ENCODE results near the gene SF3B4. TPM values are rescaled to one million over a fixed set of nuclear protein-coding genes. Genes with fewer than 3 reads are reported as not detected.
A peak's percentile ranks its signal among the peaks of the same experiment; 100 is the strongest.

The SF3B4 gene
- total and polyA plus RNA-seq, 12 donors = 12.6 to 31.9 (median 24.3) TPM

DNA sequence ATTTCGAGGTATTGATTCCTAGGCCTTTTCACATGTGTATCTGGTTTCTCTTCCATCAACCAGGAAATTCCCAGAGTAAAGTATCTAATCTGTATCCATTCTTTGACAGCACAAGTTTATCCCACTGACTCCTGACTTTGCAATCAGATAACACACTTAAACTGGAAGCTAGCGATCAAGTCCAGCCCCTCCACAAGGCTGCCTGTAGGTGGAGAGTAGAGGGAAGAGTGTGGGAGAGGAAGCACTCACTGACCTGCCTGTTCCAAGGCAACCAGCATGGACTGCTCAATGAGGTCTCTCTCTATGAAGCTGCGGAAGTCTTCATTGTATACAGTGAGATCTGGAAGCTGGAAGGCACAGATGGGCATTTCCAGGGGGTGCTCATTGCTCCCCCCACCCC, 39.4 kb upstream of the SF3B4 start:
- peaks cover 0 to 24% (median 7%) of the 10 kb centered on the region in 9 donors for H3K4me1 ChIP-seq
- intact Hi-C loops (cut with DNase I) = loop anchor here in 2 of 10 donors (5.0 to 10.0 kb wide), 2 partner anchors 198 to 215 kb away; no protein-coding TSS in a partner anchor
- no peak overlapping the region for H3K4me3 ChIP-seq
- no peaks in the 10 kb centered on the region for H3K9me3 ChIP-seq
- ATAC-seq (no peak), DNase-seq (no peak)
- TF ChIP-seq, protein P1, sequence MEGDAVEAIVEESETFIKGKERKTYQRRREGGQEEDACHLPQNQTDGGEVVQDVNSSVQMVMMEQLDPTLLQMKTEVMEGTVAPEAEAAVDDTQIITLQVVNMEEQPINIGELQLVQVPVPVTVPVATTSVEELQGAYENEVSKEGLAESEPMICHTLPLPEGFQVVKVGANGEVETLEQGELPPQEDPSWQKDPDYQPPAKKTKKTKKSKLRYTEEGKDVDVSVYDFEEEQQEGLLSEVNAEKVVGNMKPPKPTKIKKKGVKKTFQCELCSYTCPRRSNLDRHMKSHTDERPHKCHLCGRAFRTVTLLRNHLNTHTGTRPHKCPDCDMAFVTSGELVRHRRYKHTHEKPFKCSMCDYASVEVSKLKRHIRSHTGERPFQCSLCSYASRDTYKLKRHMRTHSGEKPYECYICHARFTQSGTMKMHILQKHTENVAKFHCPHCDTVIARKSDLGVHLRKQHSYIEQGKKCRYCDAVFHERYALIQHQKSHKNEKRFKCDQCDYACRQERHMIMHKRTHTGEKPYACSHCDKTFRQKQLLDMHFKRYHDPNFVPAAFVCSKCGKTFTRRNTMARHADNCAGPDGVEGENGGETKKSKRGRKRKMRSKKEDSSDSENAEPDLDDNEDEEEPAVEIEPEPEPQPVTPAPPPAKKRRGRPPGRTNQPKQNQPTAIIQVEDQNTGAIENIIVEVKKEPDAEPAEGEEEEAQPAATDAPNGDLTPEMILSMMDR (IDR thresholded peaks at IDR 0.05) = no peak
- peaks cover 0 to 94% (median 37%) of the 10 kb centered on the region in 9 donors for H3K36me3 ChIP-seq
- 80 to 88% methylated on average over 3 of the region's 3 CpGs for WGBS, 2 donors
- no peak overlapping the region for H3K27ac ChIP-seq
- peaks cover 0 to 27% (median 0%) of the 10 kb centered on the region in 7 donors for H3K27me3 ChIP-seq

- Histone ChIP-seq H3K36me3 (peaks cover 0 to 89% (median 31%) of the 10 kb centered on the region in 9 donors), H3K27ac (no peak overlapping the region), H3K4me1 (peaks cover 0 to 26% (median 11%) of the 10 kb centered on the region in 9 donors), H3K9me3 (no peaks in the 10 kb centered on the region), H3K4me3 (no peak overlapping the region), H3K27me3 (peaks cover 0 to 27% (median 0%) of the 10 kb centered on the region in 7 donors)
- ATAC-seq = no peak
- DNase-seq = no peak
- intact Hi-C loops (cut with DNase I) = loop anchor here in 2 of 10 donors (5.0 to 10.0 kb wide), 2 partner anchors 198 to 216 kb away; no protein-coding TSS in a partner anchor
- WGBS, 2 donors = 72 to 79% methylated on average over 1 of the region's 1 CpG
- TF ChIP-seq, protein P1 (IDR thresholded peaks at IDR 0.05) = no peak
Measured at GRCh38 chr1:149966405-149966804, 38.8 kb upstream of the SF3B4 start.

- Histone ChIP-seq H3K4me3 (no peak overlapping the region), H3K9me3 (no peaks in the 10 kb centered on the region), H3K27me3 (peaks cover 0 to 20% (median 0%) of the 10 kb centered on the region in 7 donors), H3K27ac (no peak overlapping the region), H3K4me1 (peaks cover 0 to 26% (median 11%) of the 10 kb centered on the region in 9 donors), H3K36me3 (peaks cover 0 to 89% (median 23%) of the 10 kb centered on the region in 9 donors)
- intact Hi-C loops (cut with DNase I) = loop anchor here in 3 of 10 donors (2.0 to 10.0 kb wide), 3 partner anchors 31 to 217 kb away; no protein-coding TSS in a partner anchor
- ATAC-seq = no peak
- TF ChIP-seq, protein P1 (IDR thresholded peaks at IDR 0.05) = no peak
- WGBS, 2 donors = 91 to 96% methylated on average over 3 of the region's 3 CpGs
- no peak for DNase-seq
Measured at GRCh38 chr1:149965440-149965839, 37.8 kb upstream of the SF3B4 start.

DNA sequence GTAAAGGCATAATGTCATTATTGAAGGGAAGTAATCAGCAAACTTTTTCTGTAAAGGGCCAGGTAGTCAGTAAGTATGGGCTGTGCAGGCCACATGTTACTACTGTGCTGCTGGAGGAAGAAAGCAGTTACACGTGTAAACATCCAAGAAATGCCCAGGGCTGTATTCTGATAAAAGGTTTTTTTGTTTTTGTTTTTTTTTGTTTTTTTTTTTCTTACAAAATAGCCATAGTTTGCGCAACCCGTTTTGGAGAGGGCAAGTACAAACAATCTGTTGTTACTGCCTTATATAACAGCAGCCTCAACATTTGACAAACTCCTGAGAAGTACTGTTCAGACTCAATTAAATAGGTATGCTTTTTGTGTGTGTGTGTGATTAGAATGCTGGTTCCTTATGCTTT, 35.8 kb upstream of the SF3B4 start:
- TF ChIP-seq, protein P1 (IDR thresholded peaks at IDR 0.05) = no peak

More for the DNA sequence above, 35.8 kb upstream of the SF3B4 start:
- peaks cover 0 to 5% (median 0%) of the 10 kb centered on the region in 7 donors for H3K27me3 ChIP-seq
- ATAC-seq (no peak), DNase-seq (no peak)
- H3K4me3 ChIP-seq = no peak overlapping the region
- peaks cover 0 to 26% (median 11%) of the 10 kb centered on the region in 9 donors for H3K4me1 ChIP-seq
- 62% methylated on average over 3 of the region's 3 CpGs for WGBS, 2 donors
- H3K9me3 ChIP-seq = no peaks in the 10 kb centered on the region
- H3K27ac ChIP-seq = peak overlapping the region in 5 of 10 donors; percentile 4 to 70 (median 36)
- intact Hi-C loops (cut with DNase I) = loop anchor here (2.0 to 10.0 kb wide), 9 partner anchors 45 to 224 kb away; no protein-coding TSS in a partner anchor
- H3K36me3 ChIP-seq = peaks cover 0 to 89% (median 28%) of the 10 kb centered on the region in 9 donors
